HG03520 (cell line): Measurements from ENCODE around the gene GNAO1.

Source experiments
- ATAC-seq: cut with Tn5 transposase; IDR thresholded peaks from one replicate; pipeline ENCODE4 v1.9.1; 2021; ENCODE audit warnings: mild to moderate bottlenecking, moderate library complexity; ENCODE audit not compliant: unreplicated experiment

The GNAO1 gene

DNA sequence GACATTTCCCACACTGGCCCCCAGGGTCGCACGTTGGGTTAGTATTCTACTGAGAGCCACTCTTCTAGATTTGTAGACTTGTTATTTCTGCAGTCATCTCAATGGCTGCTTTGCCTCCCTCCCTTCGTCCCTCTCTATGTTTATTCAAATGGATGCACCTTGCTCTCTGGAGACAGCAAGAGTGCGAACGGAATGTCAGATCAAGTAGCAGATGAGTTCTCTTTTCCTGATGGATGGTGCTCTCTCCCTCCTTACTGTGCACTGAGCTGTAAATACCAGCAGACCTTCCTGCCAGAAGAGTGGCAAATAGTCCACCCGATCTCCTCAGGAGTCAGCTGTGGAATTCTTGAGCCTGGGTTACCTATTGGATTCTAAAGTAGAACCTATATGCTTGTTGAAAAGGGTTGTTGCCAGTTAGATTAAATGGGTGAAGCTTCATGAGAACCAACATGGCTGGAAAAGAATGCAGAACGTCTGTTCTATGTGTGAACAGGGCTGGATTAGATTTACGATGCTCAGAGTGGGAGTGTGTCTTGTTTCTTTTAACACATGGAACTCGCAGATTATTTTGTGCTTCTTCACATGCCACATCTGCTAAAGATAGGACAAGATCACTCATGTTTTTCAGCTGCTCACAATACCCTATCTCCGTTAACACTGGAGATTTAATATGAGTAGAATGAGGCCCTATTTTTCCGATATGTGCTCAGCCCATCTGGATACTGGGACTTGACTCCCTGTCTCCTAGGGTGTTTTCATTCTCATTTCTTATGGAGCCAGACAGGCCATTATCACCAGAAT, 6.1 kb downstream of the GNAO1 start:
- no peak for ATAC-seq

GRCh38 chr16:56198006-56198754, 6.9 kb downstream of the GNAO1 start:
- ATAC-seq: no peak

DNA sequence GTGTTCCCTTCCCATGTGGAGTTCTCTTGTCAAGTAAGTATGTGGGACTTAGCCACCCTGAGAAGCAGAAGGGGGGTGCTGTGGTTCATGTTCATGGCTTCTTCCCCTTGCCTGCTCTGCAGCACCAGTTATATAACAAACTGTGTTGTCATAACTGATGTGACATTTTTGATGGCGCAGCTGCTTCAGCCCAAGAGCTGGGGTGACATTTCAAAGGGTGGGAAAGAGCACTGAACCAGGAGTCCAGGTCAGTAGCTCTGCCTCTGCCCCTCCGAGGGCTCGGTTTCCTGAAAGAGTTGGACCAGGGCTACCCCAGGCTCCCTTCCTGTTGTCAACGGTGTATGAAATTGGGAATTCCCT, 7.4 kb downstream of the GNAO1 start:
- ATAC-seq: no peak

- ATAC-seq: peak; percentile 40
These were observed 7.9 kb downstream of the GNAO1 start for GRCh38 chr16:56199164-56199563.

DNA sequence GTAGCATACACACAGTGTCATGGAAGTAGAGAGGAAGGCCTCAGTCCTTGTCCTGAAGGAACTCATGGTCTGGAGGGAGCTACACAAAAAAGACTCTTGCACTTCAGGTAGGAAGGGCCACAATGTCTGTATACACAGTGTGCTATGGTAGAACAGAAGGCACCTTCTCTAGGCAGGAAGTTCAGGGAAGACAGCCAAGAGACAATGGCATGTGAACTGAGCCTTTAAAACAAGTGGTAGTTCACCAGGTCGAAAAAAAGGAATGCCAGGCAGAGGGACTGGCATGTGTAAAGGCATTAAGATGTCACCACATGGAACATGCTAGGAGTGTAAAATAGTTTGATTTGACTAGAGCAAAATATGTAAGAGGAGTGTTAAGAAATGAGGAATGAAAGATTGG, 9.7 kb downstream of the GNAO1 start:
- no peak for ATAC-seq

- no peak for ATAC-seq
These were observed 10.7 kb downstream of the GNAO1 start for GRCh38 chr16:56202036-56202435.

DNA sequence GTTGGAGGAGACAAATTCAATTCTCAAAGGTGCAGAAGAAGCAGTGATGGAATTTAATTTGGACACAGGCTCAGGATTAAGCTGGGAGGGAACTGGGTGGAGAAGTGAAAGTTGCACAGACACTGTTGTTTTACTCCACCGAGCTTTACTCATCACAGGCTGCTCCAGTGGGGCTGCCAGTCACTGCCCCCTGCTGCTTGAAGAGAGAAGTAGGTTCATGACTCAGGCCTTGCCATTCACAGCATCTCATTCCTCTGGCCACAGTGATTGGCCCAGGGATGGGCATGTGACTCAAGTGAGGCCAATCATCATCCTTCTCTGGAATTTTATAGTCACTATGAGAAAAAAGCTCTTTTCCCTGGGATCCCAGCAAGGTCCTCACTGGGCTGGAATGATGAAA, 11.8 kb downstream of the GNAO1 start:
- peak; percentile 84 for ATAC-seq

DNA sequence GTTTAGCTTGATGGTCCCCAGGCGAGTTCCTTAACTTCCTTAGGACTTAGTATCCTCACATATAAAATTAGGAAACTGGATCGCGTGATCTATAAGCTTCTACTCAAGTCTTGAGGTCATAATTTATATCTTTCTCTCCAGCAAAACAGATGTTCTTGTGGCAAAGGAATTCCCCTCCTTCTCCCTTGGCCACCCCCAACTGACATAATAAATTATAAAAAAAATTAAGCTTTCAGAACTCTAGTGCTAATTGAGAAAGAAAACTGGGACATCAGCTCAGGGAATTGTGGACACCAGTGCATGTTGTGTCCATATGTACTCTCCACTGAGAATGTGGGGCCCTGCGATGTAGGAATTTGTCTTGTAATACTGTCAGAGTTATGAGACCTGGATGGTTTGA, 13.5 kb downstream of the GNAO1 start:
- ATAC-seq: no peak

- no peak for ATAC-seq
These were observed 15.7 kb downstream of the GNAO1 start for GRCh38 chr16:56206951-56207350.

- no peak for ATAC-seq
These were observed 16.1 kb downstream of the GNAO1 start for GRCh38 chr16:56207421-56207820.

- ATAC-seq: no peak
These were observed 20.2 kb downstream of the GNAO1 start for GRCh38 chr16:56211435-56211981.

DNA sequence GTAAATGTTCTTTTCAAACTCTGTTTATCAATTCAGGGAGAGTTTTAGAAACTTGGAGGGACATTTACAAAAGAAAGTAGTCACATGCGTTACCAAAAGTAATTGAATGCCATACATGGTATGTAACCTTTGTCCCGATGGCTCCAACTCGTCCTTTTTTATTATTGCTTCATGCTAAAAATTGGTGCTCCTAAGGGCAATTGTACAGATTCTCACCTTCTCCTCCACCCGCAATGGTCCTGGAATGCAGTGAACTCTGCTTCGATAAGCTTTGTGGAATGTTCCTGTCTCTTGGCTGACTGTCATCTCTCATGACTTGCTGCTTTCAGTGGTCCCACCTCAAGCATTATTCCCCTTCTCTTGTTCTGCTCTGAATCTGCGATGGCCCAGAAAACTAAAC, 20.9 kb downstream of the GNAO1 start:
- no peak for ATAC-seq

DNA sequence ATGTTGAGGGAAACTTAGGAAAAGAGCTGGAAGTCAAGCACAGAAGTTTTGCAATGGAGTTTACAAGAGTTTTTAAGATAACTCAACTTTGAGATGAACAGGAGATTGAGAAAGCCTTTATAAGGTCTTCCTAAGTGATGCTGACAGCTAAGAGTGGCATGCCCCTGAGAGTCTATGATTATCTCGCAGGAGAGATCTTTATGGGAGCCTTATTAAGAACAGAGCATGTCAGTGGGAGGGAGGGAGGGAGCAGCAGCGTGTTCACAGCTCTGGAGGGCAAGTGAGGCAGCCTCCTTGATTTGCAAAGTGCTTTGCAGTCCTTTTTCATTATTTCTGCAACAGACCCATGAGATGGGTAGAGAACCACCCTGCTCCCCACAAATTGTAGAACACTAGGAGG, 30.7 kb downstream of the GNAO1 start:
- no peak for ATAC-seq

GRCh38 chr16:56222474-56222997, 31.2 kb downstream of the GNAO1 start:
- no peak for ATAC-seq

- no peak for ATAC-seq
These were observed 33.9 kb downstream of the GNAO1 start for GRCh38 chr16:56225017-56225742.

GRCh38 chr16:56226187-56226586, 34.9 kb downstream of the GNAO1 start:
- ATAC-seq: no peak

DNA sequence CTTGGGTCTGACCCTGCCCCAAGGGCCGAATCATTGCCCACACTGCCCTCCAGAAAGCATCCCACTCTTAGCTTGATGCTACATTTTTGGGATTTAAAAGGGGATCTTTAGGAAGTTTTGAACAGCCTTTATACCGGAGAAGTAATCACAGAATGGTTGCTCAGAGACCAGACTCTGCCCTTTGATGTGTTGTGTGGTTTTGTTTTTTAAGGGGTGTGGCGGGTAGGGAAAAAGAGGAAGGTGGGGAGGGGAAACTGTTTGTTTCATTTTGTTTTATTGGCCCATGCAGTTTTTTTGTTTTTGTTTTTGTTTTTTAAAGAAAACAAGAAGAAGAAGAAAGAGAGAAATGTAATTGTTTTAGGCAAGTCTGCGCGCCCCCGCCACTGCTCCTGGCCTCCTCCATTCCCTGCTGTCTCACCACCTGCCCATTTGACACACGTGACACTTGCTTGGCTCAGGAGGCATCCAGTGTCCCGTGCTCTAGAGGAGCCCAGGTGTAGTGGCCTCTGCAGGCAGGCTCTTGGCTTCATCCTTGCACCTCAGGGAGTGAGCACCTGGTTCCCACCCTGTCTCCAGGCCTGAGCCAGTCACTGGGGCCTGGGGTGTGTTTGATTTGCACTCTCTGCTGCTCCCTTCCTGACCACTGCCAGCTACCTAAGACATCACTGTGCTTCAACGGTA, 35.7 kb downstream of the GNAO1 start:
- no peak for ATAC-seq

GRCh38 chr16:56227936-56228335, 36.6 kb downstream of the GNAO1 start:
- ATAC-seq: no peak

DNA sequence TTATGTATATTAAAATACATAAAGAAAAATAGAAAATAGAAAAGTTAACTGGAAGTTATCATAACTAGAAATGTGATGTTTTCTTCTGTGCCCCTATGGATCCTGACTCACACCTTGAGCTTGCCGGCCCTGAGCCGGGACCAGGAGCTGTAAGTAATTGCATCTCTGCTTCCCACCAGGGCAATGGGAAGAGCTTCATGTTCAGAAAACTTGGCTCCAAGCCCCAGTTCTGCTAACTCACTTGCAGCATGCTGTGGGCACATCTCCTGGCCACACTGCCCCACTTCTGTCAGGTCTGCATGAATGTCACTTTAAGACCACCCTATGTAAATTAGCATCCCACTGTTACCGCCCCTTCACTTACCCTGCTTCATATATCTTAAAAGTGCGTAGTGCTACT, 37.2 kb downstream of the GNAO1 start:
- no peak for ATAC-seq

DNA sequence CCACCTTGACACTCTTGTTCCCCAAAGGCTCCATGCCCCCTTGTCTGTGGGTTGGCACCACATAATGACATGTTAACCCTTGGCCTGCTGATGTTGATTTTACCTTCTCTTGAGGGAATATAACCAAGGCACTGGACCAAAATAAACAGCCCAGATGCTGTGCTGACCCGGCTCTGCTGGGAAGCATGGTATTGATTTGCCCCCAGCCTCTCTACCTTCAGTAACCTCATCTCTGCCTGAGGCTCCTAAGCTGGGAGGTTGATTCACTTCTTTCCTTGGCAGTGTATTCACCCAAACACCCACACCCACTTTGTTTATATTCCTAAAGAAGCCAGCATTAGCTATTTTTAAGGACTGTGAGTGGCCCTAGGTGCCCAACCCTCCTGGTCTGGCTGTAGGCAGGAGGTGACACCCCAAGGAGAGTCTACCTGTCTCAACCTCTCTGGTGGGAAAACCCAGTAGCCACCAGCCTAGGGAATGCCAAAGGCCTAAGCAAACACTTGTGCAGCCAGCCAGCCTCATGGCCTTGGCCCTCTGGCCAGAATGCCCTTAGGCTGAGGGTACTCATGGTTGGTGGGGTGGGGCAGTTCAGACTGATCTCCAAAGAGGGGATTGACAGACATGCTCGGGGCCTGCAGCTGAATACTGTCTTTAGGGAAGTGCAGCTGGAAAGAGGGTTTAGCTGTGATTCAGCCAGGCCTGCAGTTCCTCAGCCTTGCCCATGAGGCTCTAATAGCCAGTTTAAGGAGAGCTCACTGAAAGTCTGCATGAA, 42.7 kb downstream of the GNAO1 start:
- ATAC-seq: no peak
